MM.1S (cell line): Measurements from ENCODE around the gene LAG3.

Experiments used
- EZH2 ChIP-seq: fragments of 300-600 bp; sonication (generic); optimal IDR thresholded peaks from 2 replicates; pipeline ENCODE3; 2017; ENCODE audit warnings: low read depth, mild to moderate bottlenecking, antibody characterized with exemption, low read length, mixed read lengths
- EZH2phosphoT487 ChIP-seq: fragments of 300-600 bp; sonication (generic); IDR thresholded peaks from 2 replicates; pipeline ENCODE4 v1.6.1; 2018; ENCODE audit warnings: antibody characterized with exemption, low read length
- TF ChIP-seq, protein P1 (sequence below): fragments of 300-600 bp; sonication (generic); IDR thresholded peaks from 2 replicates; pipeline ENCODE4 v1.5.1; 2016; ENCODE audit warnings: antibody characterized with exemption, low read length, mixed read lengths

DNA sequence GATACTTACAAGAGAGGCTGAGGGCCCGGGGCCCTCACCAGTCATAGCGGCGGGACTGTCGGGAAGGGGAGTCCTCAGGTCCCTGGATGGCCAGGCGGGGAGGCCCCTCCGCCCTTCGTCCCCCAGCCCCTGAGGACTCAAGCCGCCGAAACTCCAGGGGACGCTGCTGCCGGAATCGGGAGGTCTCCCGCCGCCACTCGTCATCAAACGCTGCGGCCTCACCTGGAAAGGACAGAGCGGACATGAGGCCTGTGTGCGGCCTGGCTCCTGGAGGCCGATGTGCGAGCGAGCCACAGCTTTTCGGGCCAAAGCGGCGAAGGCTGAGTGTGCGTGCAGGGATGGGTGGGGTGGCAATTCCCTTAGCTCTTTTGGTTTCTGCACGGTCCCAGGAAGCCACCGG, 23.6 kb upstream of the LAG3 start:
- TF ChIP-seq EZH2phosphoT487 (no peak), EZH2 (no peak)
- TF ChIP-seq, protein P1, sequence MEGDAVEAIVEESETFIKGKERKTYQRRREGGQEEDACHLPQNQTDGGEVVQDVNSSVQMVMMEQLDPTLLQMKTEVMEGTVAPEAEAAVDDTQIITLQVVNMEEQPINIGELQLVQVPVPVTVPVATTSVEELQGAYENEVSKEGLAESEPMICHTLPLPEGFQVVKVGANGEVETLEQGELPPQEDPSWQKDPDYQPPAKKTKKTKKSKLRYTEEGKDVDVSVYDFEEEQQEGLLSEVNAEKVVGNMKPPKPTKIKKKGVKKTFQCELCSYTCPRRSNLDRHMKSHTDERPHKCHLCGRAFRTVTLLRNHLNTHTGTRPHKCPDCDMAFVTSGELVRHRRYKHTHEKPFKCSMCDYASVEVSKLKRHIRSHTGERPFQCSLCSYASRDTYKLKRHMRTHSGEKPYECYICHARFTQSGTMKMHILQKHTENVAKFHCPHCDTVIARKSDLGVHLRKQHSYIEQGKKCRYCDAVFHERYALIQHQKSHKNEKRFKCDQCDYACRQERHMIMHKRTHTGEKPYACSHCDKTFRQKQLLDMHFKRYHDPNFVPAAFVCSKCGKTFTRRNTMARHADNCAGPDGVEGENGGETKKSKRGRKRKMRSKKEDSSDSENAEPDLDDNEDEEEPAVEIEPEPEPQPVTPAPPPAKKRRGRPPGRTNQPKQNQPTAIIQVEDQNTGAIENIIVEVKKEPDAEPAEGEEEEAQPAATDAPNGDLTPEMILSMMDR = no peak
